HG03175 (cell line): ENCODE results near the gene FKBP2.
A peak's percentile ranks its signal among the peaks of the same experiment; 100 is the strongest.

Source experiments
- ATAC-seq: cut with Tn5 transposase; IDR thresholded peaks from one replicate; pipeline ENCODE4 v1.9.1; 2021; ENCODE audit warnings: mild to moderate bottlenecking, moderate library complexity; ENCODE audit not compliant: unreplicated experiment

FKBP2 gene

DNA sequence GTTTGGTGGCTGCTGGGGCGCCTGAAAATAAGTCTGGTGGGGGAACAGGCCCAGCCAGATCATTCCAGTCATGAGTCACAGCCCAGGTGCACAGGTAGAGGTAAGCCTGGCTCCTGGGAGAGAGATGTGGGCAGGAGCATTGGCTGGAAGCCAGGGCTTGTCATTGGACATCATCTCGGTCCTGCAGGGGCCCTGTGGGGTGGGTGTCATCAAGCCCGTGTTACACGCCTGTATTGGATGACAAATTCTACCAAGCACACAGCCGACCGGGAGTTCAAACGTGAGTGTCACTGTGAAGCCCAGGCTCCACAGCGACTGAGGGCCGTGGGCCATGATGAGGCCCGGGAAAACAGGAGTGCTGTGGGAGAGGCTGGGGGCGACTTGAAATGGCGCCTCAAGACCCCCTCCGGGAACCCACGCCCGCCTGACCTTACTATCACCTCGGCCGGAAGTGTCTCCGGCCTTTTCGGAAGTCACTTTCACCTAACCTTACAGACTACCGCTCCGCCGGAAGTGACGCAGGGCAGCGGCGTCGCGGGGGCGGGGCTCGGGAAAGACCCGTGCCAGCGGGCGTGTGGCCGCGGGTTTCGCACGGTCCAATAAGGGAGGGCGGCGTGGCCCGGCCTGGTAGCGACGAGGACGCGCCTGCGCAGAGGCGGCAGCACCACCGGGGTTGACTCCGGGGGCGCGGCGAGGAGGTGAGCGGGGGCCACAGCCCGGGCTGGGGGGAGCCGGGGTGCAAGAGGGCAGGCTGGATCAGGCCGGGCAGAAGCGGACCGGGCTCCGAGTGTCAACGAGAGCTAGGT lies at the start of gene FKBP2:
TSS of gene FKBP2 (plus strand) at position 661 of the 806 bp plus-strand sequence. CDS start 1,293 bp downstream, outside the sequence.
- peak; percentile 46 for ATAC-seq

DNA sequence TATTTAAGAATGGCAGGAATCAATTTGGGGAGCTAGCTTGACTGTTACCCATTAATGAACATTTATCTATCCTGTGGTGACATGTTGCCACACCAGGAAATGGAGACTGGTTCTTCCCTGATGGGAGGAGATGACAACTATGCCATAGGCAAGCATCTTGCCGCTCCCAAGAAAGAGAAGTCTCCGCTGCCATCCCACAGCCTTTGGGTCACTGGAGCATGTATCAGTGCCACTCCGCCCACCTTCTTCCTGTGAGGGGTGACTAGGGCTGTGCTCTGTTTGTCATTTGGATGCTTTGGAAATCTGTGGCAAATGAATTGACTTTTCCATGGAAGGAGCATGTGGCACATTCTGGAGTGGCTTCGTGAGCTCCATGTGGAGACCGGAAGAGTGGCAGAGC lies 48.5 kb upstream of the FKBP2 start:
- ATAC-seq, result no peak

DNA sequence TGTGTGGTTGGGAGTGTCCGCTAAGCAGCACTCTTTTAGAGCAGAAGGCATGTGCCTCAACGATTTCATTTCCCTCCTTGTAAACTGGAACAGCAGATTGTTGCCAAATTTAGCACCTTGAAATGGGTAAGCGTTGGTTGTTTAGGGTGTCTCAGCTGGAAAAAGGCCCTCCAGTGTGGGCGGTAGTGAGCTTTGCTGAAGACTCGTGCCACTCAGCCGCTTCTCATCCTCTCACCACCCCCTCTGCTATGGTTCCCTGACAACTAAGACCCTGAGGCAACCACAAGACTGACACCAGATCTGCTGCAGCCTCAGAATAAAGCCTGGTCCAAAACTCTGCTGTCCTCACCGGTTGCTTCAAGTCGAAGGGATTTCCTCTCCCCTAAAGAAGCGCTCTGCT lies 44.3 kb upstream of the FKBP2 start:
- ATAC-seq, result no peak

DNA sequence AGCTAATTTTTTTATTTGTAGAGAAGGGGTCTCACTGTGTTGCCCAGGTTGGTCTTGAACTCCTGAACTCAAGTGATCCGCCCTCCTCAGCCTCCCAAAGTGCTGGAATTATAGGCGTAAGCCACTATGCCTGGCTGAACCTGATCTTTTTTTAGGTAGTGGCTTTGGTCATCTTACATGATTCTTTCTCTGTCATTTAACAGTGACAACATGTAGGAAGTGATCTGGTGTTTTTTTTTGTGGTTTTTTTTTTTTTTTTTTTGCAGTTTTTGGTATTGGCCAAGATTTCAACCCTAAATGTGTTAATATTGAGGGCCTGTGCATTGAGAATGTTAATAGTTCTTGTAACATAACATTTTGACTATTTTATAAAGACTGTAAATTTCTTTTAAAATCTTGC lies 42.4 kb upstream of the FKBP2 start:
- ATAC-seq, result no peak

DNA sequence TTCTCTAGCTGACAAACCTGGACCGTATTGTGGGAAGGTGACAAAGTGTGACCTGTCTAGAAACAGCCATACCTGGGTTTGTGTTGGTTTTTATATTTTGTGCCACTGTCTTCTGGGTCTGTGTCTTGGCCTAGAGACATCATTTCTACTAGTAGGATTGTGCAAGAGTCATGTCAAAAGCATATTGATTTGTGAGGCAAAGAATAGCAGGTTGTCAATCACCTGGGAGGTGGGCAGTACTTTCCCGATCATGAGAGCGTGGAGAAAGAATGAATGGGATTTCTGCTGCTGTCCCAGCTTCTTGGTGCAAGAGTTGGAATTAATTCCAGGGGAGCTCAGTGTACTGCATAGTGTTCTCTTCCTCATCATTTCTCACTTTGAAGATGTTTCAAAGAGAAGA lies 39.4 kb upstream of the FKBP2 start:
- no peak for ATAC-seq

DNA sequence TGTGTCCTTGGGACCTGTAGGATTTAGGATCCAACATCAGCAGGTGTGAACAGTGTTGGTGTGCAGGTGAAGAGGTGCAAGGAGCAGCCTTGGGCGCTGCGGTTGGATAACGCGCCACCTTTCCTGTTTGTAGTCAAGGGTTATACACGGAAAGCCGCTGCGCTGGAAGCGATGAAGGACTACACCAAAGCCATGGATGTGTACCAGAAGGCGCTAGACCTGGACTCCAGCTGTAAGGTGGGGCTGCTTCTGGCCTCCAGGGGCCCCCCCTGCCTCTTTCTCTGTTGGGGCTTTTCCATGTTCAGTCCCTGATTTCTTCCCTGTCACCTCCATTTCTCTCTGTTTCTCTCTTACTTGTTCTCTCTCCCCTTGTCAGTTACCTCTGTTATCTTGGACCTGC lies 37.9 kb upstream of the FKBP2 start:
- ATAC-seq, result no peak

DNA sequence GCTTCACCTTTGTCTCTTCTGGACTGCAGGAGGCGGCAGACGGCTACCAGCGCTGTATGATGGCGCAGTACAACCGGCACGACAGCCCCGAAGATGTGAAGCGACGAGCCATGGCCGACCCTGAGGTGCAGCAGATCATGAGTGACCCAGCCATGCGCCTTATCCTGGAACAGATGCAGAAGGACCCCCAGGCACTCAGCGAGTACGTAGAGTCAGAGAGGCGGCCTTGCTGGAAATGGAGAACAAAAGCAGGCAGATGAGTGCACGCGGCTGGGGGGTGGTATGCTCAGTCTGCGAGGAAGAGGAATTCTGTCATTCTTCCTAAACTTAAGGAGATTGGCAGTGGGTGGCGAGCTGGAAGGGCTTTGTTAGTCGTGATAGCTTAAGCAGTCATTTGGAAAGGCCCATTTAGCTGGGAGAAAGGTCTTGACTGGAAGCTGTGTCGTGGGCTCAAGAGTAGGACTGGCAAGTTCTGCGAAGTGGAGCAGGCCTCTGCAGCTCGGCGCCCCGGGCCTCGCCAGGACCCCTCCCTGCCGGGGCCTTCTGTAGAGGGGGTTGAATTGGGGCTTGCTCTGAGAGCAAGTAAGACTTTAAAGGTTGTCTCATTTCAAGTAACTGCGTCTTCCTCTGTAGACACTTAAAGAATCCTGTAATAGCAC lies 37.3 kb upstream of the FKBP2 start:
- no peak for ATAC-seq

DNA sequence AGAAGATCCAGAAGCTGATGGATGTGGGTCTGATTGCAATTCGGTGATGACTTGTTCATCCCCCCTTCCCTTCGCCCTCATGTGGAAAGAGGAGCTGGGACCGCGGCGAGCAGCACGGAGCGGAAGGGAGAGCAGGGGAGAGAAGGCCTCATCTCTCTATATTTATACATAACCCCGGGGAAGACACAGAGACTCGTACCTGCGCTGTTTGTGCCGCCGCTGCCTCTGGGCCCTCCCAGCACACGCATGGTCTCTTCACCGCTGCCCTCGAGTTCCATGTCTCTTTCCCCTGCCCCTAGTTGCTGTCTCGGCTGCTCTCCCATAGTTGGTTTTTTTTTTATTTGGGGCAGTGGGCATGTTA lies 36.8 kb upstream of the FKBP2 start:
- ATAC-seq, result no peak

DNA sequence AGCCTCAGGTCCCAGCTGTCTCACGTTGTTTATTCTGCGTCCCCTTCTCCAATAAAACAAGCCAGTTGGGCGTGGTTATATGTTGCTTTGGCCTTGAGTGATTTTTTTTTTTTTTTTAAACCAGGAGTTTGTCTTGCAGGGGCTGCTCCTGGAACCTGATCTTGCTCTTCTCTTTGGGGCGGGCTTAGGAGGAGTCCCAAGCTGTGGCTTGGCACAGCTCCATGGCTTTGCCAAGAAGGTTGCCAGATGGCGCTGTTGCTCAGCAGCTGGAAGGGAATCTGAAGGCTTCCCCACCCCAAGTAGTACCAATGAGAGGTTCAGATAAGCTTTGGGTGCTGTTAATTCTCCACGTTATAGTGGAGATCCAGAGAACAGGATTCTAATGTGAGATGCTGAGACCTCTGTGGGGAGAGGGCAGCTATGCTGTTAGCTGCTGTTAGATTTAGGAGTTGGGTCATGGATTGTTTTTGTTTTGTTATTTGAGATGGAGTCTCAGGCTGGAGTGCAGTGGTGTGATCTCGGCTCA lies 36.4 kb upstream of the FKBP2 start:
- no peak for ATAC-seq

DNA sequence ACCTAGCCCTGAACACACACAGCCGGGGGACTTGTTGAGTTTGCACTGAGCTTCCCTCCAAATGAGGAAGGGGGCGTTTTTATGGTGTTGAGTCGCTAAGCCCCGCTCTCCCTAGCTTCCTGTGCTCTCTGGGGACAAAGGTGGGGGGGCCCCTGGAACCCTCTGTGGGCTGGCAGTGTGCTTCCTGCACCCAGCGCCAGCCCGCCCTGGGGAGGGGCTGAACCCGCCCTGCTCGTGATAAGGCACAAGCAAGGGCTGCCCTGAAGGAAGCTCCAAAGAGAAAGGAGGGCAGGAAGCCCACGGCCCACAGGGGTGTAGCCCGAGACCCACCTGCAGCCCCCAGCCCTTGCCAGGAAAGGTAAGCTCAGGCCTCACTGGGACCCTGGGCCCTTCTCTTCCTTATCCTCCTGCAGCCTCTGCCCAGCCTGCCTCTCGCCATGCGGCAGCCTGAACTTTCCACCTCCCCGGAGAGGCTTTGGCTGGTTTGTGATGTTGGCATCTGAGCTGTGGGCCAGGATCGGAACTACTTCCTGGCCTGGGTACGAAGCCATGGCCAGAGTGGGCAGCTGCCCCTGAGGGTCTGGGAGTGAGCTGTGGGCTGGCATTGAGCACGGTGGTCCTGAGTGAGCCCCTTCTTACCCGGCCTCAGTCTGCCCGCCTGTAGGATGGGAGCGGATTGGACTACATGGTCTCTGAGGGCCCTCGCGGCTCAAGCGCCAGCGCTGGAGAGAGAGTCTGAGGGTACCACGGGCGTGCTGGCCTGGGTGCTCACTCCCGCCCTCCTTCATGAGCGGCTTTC lies 34.2 kb upstream of the FKBP2 start, which contains the start of gene FERMT3:
TSS of gene FERMT3 (plus strand) at position 265 of the 799 bp plus-strand sequence. CDS start 644 bp downstream, outside the sequence.
- peak; percentile 31 for ATAC-seq

DNA sequence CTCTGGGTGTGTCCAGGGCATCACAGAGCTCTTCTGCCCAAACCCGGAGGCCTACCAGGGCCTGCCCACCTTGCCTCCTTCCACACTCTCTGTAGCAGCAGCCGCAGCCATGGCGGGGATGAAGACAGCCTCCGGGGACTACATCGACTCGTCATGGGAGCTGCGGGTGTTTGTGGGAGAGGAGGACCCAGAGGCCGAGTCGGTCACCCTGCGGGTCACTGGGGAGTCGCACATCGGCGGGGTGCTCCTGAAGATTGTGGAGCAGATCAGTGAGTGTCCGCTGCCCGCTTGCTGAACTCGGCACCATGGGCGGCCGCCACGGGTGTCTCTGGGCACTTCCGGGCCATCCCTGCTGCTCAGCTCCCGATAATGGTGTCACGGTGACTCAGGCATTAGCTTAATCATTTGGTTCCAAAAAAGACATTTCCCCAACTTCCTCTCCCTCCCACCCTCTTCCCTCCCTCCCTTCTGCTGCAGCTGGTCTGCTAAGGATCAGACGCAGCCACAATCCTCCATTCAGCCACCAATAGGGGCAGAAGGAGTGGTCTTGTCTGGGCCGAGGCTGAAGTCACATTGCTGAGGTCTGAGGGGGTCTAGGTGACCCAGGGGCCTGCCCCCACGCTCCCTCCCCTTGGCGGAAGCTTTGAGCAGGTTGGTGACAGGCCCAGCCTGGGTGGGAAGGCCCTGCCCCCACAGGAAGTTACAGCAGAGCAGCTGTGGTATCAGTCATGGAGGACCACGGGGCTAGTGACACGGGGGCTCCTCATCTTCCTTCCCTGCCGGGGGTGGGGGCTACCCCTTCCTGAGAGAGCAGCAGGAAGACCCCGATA lies 33.4 kb upstream of the FKBP2 start:
- peak; percentile 61 for ATAC-seq

DNA sequence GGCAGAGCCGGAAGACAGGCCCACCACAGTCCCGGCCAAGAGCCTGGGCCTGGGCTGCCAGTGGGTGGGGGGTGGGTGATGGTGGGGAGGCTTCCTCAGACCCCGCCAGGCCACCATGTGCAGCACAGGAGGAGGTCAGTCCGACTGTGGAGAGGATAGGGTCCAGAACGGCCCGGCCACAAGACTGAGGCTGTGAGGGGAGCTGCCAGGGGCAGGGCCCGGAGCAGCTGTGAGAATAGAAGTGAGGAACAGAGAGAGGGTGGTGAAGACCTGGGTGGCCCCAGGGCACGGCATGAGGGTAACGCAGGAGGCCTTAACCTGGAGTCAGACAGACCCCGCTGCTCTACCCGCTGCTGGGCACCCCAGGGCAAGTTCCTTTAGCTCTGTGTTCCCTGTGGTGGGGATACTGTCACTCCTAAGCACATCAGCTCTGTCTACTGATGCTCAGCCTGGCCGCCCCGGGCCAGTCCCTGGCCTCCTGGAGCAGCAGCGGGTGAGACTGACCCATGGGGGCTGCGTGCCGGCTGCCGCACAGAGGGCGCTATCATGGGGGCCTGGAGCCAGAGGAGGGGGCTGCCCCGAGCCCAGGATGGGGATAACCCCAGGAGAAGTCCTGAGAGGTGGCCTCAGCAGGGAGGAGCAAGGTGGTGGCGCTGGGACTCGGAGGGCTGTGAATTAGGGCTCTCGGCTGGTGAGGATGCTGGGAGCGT lies 32.7 kb upstream of the FKBP2 start:
- peak; percentile 10 for ATAC-seq

DNA sequence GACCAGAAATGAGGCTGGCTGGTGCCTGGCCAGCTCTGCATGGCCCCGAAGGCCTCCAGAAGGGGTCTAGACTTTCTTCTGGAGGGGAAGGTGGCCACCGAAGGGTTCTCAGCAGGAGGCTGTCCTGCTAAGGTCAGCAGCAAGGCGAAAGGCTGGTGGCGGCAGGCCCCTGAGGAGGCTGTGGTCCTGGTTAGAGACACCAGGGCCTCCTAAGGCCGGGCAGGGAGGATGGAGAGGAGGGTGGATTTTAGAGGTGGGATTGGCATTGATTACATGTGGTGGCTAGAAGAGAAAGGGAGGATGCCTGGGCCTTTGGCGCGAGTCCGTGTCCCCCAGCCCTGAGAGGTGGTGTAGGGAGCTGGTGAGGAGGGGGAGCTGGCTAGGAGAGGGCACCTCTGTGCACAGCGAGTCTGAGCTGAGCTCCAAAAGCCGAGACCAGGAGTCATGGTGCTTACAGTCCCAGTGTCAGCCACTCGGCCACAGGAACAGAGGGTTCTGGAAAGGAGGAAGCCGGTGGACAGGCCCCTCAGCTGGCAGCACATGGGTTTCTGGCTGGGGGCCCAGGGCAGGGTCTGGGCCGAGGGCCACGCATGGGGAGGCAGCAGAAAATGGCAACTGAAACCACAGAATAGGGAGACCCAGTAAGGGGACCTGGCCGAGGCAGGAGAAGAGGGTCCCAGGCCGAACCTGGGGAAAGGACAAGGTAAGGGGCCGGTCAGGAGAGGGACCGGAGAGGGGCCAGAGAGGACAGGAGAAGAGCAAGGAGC lies 31.9 kb upstream of the FKBP2 start:
- no peak for ATAC-seq

DNA sequence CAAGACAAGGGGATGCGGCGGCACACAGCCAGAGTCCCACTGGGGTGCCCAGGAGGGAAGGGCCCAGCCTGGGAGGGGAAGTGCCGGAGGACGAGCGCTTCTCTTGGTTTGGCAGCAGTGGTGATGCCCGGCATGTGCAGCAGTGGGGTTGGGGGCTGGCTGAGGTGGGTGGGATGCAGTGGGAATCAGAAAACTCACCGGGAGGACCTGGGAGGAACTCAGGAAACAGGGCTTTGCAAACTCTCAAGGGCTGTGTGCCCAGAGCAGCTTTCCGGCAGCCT lies 31.4 kb upstream of the FKBP2 start:
- ATAC-seq, result no peak

DNA sequence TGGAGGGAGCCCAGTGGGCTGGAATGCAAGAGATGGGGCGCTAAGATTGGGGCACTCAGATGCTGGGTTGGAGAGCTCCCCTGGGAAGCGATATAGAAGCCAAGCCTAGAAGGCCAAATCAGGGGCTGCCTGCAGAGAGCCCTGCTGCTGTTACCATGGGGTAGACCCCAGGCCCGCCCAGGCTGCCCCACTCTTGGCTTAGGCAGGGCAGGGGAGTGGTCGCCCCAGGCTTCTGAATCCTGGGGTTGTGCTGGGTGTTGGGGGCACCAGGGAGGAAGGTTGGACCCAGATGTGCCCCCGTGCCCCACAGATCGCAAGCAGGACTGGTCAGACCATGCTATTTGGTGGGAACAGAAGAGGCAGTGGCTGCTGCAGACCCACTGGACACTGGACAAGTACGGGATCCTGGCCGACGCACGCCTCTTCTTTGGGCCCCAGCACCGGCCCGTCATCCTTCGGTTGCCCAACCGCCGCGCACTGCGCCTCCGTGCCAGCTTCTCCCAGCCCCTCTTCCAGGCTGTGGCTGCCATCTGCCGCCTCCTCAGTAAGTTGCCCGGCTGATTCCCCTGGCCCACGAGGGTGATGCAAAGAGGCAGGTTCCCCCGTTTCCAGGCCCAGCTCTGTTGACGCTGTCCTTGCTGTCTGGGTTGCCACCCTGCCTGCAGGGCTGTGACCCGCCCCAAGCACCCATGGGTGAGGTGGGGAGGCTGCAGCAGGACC lies 30.4 kb upstream of the FKBP2 start:
- ATAC-seq, result no peak

DNA sequence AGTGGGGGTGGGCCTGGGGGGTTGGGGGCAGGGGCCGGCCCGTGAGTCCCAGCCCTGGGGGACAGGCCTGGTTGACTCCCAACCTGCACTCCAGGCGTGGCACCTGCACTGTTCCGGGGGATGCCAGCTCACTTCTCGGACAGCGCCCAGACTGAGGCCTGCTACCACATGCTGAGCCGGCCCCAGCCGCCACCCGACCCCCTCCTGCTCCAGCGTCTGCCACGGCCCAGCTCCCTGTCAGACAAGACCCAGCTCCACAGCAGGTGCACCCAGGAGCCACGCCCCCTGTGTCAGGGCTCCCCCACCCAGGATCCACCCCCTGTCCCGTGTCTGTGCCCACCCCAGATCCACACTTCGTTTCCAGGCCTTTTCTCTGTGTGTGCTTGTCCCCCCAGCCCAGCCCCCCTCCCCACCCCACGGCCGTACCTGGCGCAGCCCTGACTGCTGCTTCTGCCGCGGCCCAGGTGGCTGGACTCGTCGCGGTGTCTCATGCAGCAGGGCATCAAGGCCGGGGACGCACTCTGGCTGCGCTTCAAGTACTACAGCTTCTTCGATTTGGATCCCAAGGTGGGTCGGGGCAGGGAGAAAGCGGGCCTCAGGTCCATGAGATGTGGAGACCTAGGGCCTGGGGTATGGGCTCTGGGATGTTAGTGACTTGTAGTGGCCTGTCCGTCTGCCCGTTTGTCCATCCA lies 29.6 kb upstream of the FKBP2 start:
- no peak for ATAC-seq

DNA sequence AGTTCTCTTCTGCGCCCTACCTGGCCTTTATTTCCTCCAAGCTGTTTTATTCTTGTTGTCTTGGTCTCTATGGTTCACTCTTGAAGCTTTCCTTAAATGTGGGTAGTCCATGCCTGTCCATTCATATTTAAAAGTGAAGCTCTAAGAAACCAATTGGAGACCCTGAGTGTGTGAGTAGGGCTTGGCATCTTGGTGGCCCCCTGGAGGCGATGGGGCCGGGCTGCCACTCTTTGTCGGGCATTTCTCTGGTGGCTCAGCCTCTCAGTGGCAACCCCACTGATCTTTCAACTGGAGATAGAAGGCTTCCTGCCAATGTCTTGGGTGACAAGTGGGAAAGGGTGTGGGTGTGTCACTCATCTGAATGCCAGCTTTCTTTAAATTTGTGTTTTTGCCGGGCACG lies 24.0 kb upstream of the FKBP2 start:
- ATAC-seq, result no peak
